ENCODE results near the gene CBLN3. TPM values are rescaled to one million over a fixed set of nuclear protein-coding genes. Genes with fewer than 3 reads are reported as not detected.

CBLN3 gene
- total and polyA plus RNA-seq, 2 of the 4 experiments (the other 2 are of a cell fraction) = 0.72 to 4.5 TPM

GRCh38 chr14:24426150-24426911 is 3.1 kb downstream of the CBLN3 start:
- H3K79me1 ChIP-seq (ENCODE audit: low read depth in 1 of 2, low read length in 2 of 2) = peaks cover 5 to 20% of the 10 kb centered on the region in 2 experiments; a peak in 3 of 4 replicates
- dilution Hi-C loops (cut with HindIII; ENCODE audit: low sequenced_read_pairs, unreplicated experiment) (no loop called here), in situ Hi-C loops (cut with MboI; ENCODE audit: low sequenced_read_pairs) (loop anchor here (25.0 kb wide), 1 partner anchor 1114 kb away; the partner anchor contains the start of genes BCL2L2, PABPN1 and PPP1R3E), intact Hi-C loops (cut with micrococcal nuclease) (no loop called here)
- no peak overlapping the region for H3K9ac ChIP-seq (ENCODE audit: low read depth, low read length)
- BruUV-seq (replicated peaks) = no TSS peak
- H3K36me3 ChIP-seq (ENCODE audit: control insufficient read depth, insufficient read depth, low read length) = no peaks in the 10 kb centered on the region
- ChIA-PET POLR2A (ENCODE audit: unreplicated experiment) (no interaction called here), CTCF (interaction anchor here (1.0 to 1.8 kb wide), 3 partner anchors 10 to 93 kb away, joined by 4 to 6 read pairs (median 5); no protein-coding TSS in a partner anchor)
- H3K4me1 ChIP-seq (ENCODE audit: control insufficient read depth, insufficient read depth, low read length) = peaks cover 8% of the 10 kb centered on the region; the same call in 1 of the 2 replicates
- H2AFZ ChIP-seq (replicated peaks; ENCODE audit: low read length, poor library complexity) = no peak overlapping the region
- H2BK5ac ChIP-seq (ENCODE audit: low read depth, low read length, poor library complexity, severe bottlenecking) = no peak overlapping the region
- H2AK9ac ChIP-seq (replicated peaks; ENCODE audit: low read depth, low read length, poor library complexity) = peak overlapping the region; percentile 9
- 0 out of 2 replicates have a peak overlapping the region, but pooled peaks have one; percentile 65 for H3K23ac ChIP-seq (ENCODE audit: low read depth, low read length)
- no peaks in the 10 kb centered on the region for H3K9me3 ChIP-seq (ENCODE audit: control insufficient read depth, insufficient read depth, low read length)
- H2AK5ac ChIP-seq (ENCODE audit: low read depth, low read length) = no peak overlapping the region
- no peak overlapping the region for H3K56ac ChIP-seq (ENCODE audit: extremely low read depth, insufficient read depth, low read length)
- no CpG with 5 or more reads among the region's 2 CpGs for WGBS, 2 experiments (ENCODE audit: extremely low coverage in 2 of 2, insufficient read length in 1 of 2)
- no peak overlapping the region for H4K8ac ChIP-seq (ENCODE audit: low read depth in 2 of 2, low read length in 2 of 2)
- H3K14ac ChIP-seq (replicated peaks; ENCODE audit: low read depth, low read length) = no peak overlapping the region
- H4K91ac ChIP-seq (ENCODE audit: insufficient read depth, low read depth, low read length) = no peak overlapping the region
- peaks cover 5% of the 10 kb centered on the region for H3K9me1 ChIP-seq (ENCODE audit: insufficient read depth, low read length)
- peaks cover 6% of the 10 kb centered on the region; the same call in 1 of the 2 replicates for H4K20me1 ChIP-seq (ENCODE audit: insufficient read depth, low read length)
- TF ChIP-seq FOS (IDR thresholded peaks at IDR 0.05; ENCODE audit: low read depth, low read length) (no peak), CEBPB (IDR thresholded peaks at IDR 0.05; ENCODE audit: low read depth, low read length) (no peak), RCOR1 (IDR thresholded peaks at IDR 0.05; ENCODE audit: insufficient replicate concordance, low read length) (no peak), CTCF (conservative IDR thresholded peaks at IDR 0.05; ENCODE audit: low read depth, low read length) (no peak), RFX5 (IDR thresholded peaks at IDR 0.05; ENCODE audit: low read depth, low read length) (no peak)
- 0 out of 2 replicates have a peak overlapping the region, but pooled peaks have one; percentile 15 for H3K4ac ChIP-seq (ENCODE audit: low read depth, low read length)
- H2BK20ac ChIP-seq (ENCODE audit: low read depth, low read length) = 0 out of 2 replicates have a peak overlapping the region, but pooled peaks have one; percentile 47
- ATAC-seq (ENCODE audit: low read depth) (no peak), DNase-seq (no peak)
- H3K4me3 ChIP-seq (ENCODE audit: insufficient read depth, low read depth, low read length) = no peak overlapping the region
- no peak overlapping the region for H3K4me2 ChIP-seq (ENCODE audit: low read depth, low read length)
- H2BK15ac ChIP-seq (ENCODE audit: low read depth, low read length) = no peak overlapping the region
- H2BK120ac ChIP-seq (ENCODE audit: low read depth, low read length) = no peak overlapping the region
- H3K27me3 ChIP-seq (ENCODE audit: control insufficient read depth, insufficient read depth, low read length) = peaks cover 10% of the 10 kb centered on the region
- no peak overlapping the region for H3K18ac ChIP-seq (ENCODE audit: low read depth, low read length)
- no peak overlapping the region for H3K27ac ChIP-seq (ENCODE audit: insufficient read depth, low read length)
- no peak overlapping the region for H4K5ac ChIP-seq (ENCODE audit: low read depth, low read length)

All from IMR-90 (cell line).